Progenitor cell of endocrine pancreas (in vitro differentiated cells): Measurements from ENCODE around the gene HLA-DQB1. TPM values are rescaled to one million over a fixed set of nuclear protein-coding genes. Genes with fewer than 3 reads are reported as not detected.
"Not testable (repeated sequence)": the region's sequence is repeated elsewhere in the genome, so short reads cannot be mapped to it uniquely, and the experiment has no call there.

ENCODE experiments used
- DNase-seq: peaks from one replicate; pipeline ENCODE4 v3.0.0; 2021; ENCODE audit warnings: low spot score; ENCODE audit not compliant: unreplicated experiment
- H3K27ac Mint-ChIP-seq: 2 replicates; pipeline ENCODE4 v1.8.0; 2021; ENCODE audit warnings: mild to moderate bottlenecking, moderate library complexity, mixed read lengths
- H3K27me3 Mint-ChIP-seq: 2 replicates; pipeline ENCODE4 v1.8.0; 2021; ENCODE audit warnings: mixed read lengths
- H3K36me3 Mint-ChIP-seq: 2 replicates; pipeline ENCODE4 v1.8.0; 2022; ENCODE audit warnings: mixed read lengths; ENCODE audit not compliant: insufficient read depth
- H3K4me1 Mint-ChIP-seq: 2 replicates; pipeline ENCODE4 v1.8.0; 2021; ENCODE audit warnings: low read depth, mixed read lengths
- H3K4me3 Mint-ChIP-seq: 2 replicates; pipeline ENCODE4 v1.8.0; 2021; ENCODE audit warnings: low read depth, mild to moderate bottlenecking, moderate library complexity, mixed read lengths
- H3K9me3 Mint-ChIP-seq: 2 replicates; pipeline ENCODE4 v1.8.0; 2021; ENCODE audit warnings: low read depth, mixed read lengths
- CTCF ChIP-seq: fragments of 200-600 bp; sonication (generic); IDR thresholded peaks from one replicate; pipeline ENCODE4 v1.5.0; 2021; ENCODE audit warnings: antibody characterized with exemption, mild to moderate bottlenecking; ENCODE audit not compliant: unreplicated experiment
- total RNA-seq: library from RNA; stranded (reverse); gene quantifications from 2 replicates; pipeline ENCODE4 v1.2.1, GENCODE V29; 2021

HLA-DQB1 gene
- total RNA-seq, 1 donor from 2014 or later, result 6.1 TPM

- DNase-seq, result no peak
- TF ChIP-seq CTCF, result no peak
- H3K4me1 Mint-ChIP-seq, result peaks cover 15% of the 10 kb centered on the region
- H3K9me3 Mint-ChIP-seq, result no peaks in the 10 kb centered on the region
- no peak overlapping the region for H3K27ac Mint-ChIP-seq
- no peaks in the 10 kb centered on the region for H3K36me3 Mint-ChIP-seq
- H3K27me3 Mint-ChIP-seq, result peaks cover 43% of the 10 kb centered on the region
- H3K4me3 Mint-ChIP-seq, result no peak overlapping the region
Measured at GRCh38 chr6:32662836-32663235, 3.6 kb downstream of the HLA-DQB1 start.

- H3K27me3 Mint-ChIP-seq, result peaks cover 41% of the 10 kb centered on the region
- no peak for DNase-seq
- H3K9me3 Mint-ChIP-seq, result no peaks in the 10 kb centered on the region
- peaks cover 15% of the 10 kb centered on the region for H3K4me1 Mint-ChIP-seq
- no peak overlapping the region for H3K27ac Mint-ChIP-seq
- no peak for TF ChIP-seq CTCF
- no peak overlapping the region for H3K4me3 Mint-ChIP-seq
- no peaks in the 10 kb centered on the region for H3K36me3 Mint-ChIP-seq
Measured at GRCh38 chr6:32662099-32662498, 4.4 kb downstream of the HLA-DQB1 start.

GRCh38 chr6:32659856-32660595 lies 6.4 kb downstream of the HLA-DQB1 start:
- Mint-ChIP-seq H3K9me3 (peaks cover 10% of the 10 kb centered on the region), H3K36me3 (peaks cover 2% of the 10 kb centered on the region), H3K4me1 (peaks cover 6% of the 10 kb centered on the region), H3K4me3 (no peak overlapping the region), H3K27me3 (peaks cover 25% of the 10 kb centered on the region), H3K27ac (no peak overlapping the region)
- TF ChIP-seq CTCF, result no peak
- DNase-seq, result no peak

GRCh38 chr6:32658268-32658897 lies 8.1 kb downstream of the HLA-DQB1 start:
- peaks cover 10% of the 10 kb centered on the region for H3K9me3 Mint-ChIP-seq
- peaks cover 13% of the 10 kb centered on the region for H3K27me3 Mint-ChIP-seq
- no peak overlapping the region for H3K27ac Mint-ChIP-seq
- no peak for TF ChIP-seq CTCF
- DNase-seq, result no peak
- no peak overlapping the region for H3K4me3 Mint-ChIP-seq
- peaks cover 2% of the 10 kb centered on the region for H3K36me3 Mint-ChIP-seq
- H3K4me1 Mint-ChIP-seq, result peaks cover 3% of the 10 kb centered on the region

- H3K27me3 Mint-ChIP-seq, DNase-seq, H3K4me1 Mint-ChIP-seq, H3K36me3 Mint-ChIP-seq, H3K4me3 Mint-ChIP-seq, H3K27ac Mint-ChIP-seq, H3K9me3 Mint-ChIP-seq: not testable (repeated sequence)
Measured at GRCh38 chr6:32657819-32658218, 8.6 kb downstream of the HLA-DQB1 start.

- H3K27me3 Mint-ChIP-seq, H3K27ac Mint-ChIP-seq, H3K4me3 Mint-ChIP-seq, H3K9me3 Mint-ChIP-seq, H3K4me1 Mint-ChIP-seq, H3K36me3 Mint-ChIP-seq, DNase-seq: not testable (repeated sequence)
Measured at GRCh38 chr6:32657329-32657728, 9.1 kb downstream of the HLA-DQB1 start.
